Lung (tissue), 13 donors: ENCODE data around the gene CHIC2. TPM values are rescaled to one million over a fixed set of nuclear protein-coding genes. Genes with fewer than 3 reads are reported as not detected.

Experiments
- ATAC-seq: fragments of 200-7000 bp; cut with Tn5 transposase; one replicate; pipeline ENCODE4 v1.9.1; 2020; ENCODE audit warnings: moderate number of reproducible peaks; ENCODE audit not compliant: insufficient read depth, low FRiP score
- DNase-seq, 3 donors: peaks; one replicate each; pipeline ENCODE4 v3.0.0-alpha.2; 2013 to 2017
- H3K27ac ChIP-seq, 2 donors: one replicate each; pipeline ENCODE4 v1.5.1; 2013; ENCODE audit warnings: mild to moderate bottlenecking in 2 of 2, moderate library complexity in 2 of 2, control low read depth in 1 of 2, inconsistent platforms in 1 of 2, low read depth in 1 of 2, low read length in 1 of 2
- H3K27me3 ChIP-seq, 3 donors: one replicate each; pipeline ENCODE4 v1.5.1; 2013; ENCODE audit warnings: low read length in 2 of 3; ENCODE audit not compliant: control insufficient read depth in 3 of 3, insufficient read depth in 3 of 3
- H3K36me3 ChIP-seq, 4 donors: one replicate each; pipeline ENCODE4 v1.5.1; 2013; ENCODE audit warnings: low read length in 4 of 4, mild to moderate bottlenecking in 1 of 4, moderate library complexity in 1 of 4; ENCODE audit not compliant: control insufficient read depth in 4 of 4, insufficient read depth in 4 of 4
- H3K4me1 ChIP-seq, 5 donors: one replicate each; pipeline ENCODE4 v1.5.1; 2013; ENCODE audit warnings: low read length in 5 of 5, mild to moderate bottlenecking in 2 of 5, moderate library complexity in 1 of 5; ENCODE audit not compliant: control insufficient read depth in 5 of 5, insufficient read depth in 5 of 5
- H3K4me3 ChIP-seq: one replicate; pipeline ENCODE4 v1.5.1; 2013; ENCODE audit warnings: mild to moderate bottlenecking, control low read depth, moderate library complexity
- H3K9ac ChIP-seq, 2 donors: one replicate each; pipeline ENCODE4 v1.5.1; 2013; ENCODE audit warnings: low read length in 2 of 2, control low read depth in 1 of 2; ENCODE audit not compliant: insufficient read depth in 1 of 2
- H3K9me3 ChIP-seq, 4 donors: one replicate each; pipeline ENCODE4 v1.5.1; 2013; ENCODE audit warnings: low read length in 3 of 4, mild to moderate bottlenecking in 1 of 4, moderate library complexity in 1 of 4; ENCODE audit not compliant: control insufficient read depth in 4 of 4, insufficient read depth in 3 of 4
- WGBS, 2 donors: extraction: QIAGEN DNeasy Blood & Tissue Kit; methylation state at CpG; one replicate each; pipeline ENCODE4 v1.1.7; 2013; 5-methylcytosine and 5-hydroxymethylcytosine counted together
- polyA plus RNA-seq, 2 donors: library from polyadenylated mRNA; stranded (reverse); fragments of 200-250 nt; gene quantifications; one replicate each; pipeline ENCODE4 v1.2.1, GENCODE V29; 2013
- small RNA-seq: library from RNA; depleted of rRNA; stranded (forward); fragments of <200 nt; gene quantifications from one replicate; pipeline ENCODE3, GENCODE V24; 2014; ENCODE audit warnings: low replicate concordance
- total RNA-seq, 2 donors: library from RNA; depleted of rRNA in 1 of 2; stranded (reverse); fragments of >200 nt in 1 of 2; gene quantifications; one replicate each; pipeline ENCODE4 v1.2.1, GENCODE V29; 2014 to 2021
- TF ChIP-seq, protein P1 (sequence below): IDR thresholded peaks from 2 replicates; pipeline ENCODE4 v1.5.1; 2012; ENCODE audit warnings: mild to moderate bottlenecking; ENCODE audit errors: control extremely low read depth, extremely low read depth
- donor health status: control.
- donor health status: control.
- donor health status: Bipolar disorder and iron deficiency.
- donor health status: healthy.
- donor health status: DM: yes; HTN: yes; CAD: no.

CHIC2 gene
- total and polyA plus RNA-seq, 4 donors = 12.6 to 52.8 (median 30.5) TPM

GRCh38 chr4:53962516-53963225 lies 101.7 kb downstream of the CHIC2 start:
- Histone ChIP-seq H3K9ac (no peak overlapping the region), H3K36me3 (no peaks in the 10 kb centered on the region), H3K9me3 (peaks cover 0 to 2% (median 0%) of the 10 kb centered on the region in 4 donors), H3K27ac (no peak overlapping the region), H3K4me1 (peaks cover 0 to 22% (median 0%) of the 10 kb centered on the region in 5 donors), H3K4me3 (no peak overlapping the region), H3K27me3 (no peaks in the 10 kb centered on the region)
- 75 to 86% methylated on average over 4 of the region's 4 CpGs for WGBS, 2 donors
- peak in 1 of 3 donors; percentile 14 for DNase-seq
- TF ChIP-seq, protein P1, sequence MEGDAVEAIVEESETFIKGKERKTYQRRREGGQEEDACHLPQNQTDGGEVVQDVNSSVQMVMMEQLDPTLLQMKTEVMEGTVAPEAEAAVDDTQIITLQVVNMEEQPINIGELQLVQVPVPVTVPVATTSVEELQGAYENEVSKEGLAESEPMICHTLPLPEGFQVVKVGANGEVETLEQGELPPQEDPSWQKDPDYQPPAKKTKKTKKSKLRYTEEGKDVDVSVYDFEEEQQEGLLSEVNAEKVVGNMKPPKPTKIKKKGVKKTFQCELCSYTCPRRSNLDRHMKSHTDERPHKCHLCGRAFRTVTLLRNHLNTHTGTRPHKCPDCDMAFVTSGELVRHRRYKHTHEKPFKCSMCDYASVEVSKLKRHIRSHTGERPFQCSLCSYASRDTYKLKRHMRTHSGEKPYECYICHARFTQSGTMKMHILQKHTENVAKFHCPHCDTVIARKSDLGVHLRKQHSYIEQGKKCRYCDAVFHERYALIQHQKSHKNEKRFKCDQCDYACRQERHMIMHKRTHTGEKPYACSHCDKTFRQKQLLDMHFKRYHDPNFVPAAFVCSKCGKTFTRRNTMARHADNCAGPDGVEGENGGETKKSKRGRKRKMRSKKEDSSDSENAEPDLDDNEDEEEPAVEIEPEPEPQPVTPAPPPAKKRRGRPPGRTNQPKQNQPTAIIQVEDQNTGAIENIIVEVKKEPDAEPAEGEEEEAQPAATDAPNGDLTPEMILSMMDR = no peak
- no peak for ATAC-seq

DNA sequence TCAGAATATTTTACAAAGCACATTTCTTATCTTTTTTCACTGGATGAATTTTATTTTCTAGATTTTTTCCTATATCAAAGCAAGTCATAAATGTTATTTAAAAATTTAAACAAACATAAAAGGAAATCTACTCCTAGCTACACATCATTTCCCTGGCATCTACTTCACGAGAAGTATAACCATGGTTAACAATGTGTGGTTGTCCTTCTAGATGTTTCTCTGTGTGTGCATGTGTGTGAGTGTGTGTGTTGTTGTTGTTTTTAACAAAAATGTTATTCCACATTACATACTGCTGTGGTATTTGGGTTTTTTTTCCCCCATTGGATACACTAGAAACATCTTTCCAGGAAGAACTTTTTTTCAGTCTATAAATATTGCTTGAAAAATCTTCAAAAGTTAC lies 103.1 kb downstream of the CHIC2 start:
- 93 to 95% methylated on average over 1 of the region's 1 CpG for WGBS, 2 donors
- no peaks in the 10 kb centered on the region for H3K36me3 ChIP-seq
- H3K4me1 ChIP-seq = peaks cover 0 to 22% (median 0%) of the 10 kb centered on the region in 5 donors
- ATAC-seq = no peak
- no peak overlapping the region for H3K27ac ChIP-seq
- TF ChIP-seq, protein P1 = no peak
- no peaks in the 10 kb centered on the region for H3K27me3 ChIP-seq
- H3K4me3 ChIP-seq = no peak overlapping the region
- H3K9ac ChIP-seq = no peak overlapping the region
- no peaks in the 10 kb centered on the region for H3K9me3 ChIP-seq
- DNase-seq = peak in 1 of 3 donors; percentile 14

GRCh38 chr4:53960843-53961242 lies 103.6 kb downstream of the CHIC2 start:
- Histone ChIP-seq H3K9ac (no peak overlapping the region), H3K36me3 (no peaks in the 10 kb centered on the region), H3K9me3 (peaks cover 0 to 2% (median 0%) of the 10 kb centered on the region in 4 donors), H3K27me3 (no peaks in the 10 kb centered on the region), H3K4me3 (no peak overlapping the region), H3K4me1 (peaks cover 0 to 22% (median 0%) of the 10 kb centered on the region in 5 donors), H3K27ac (no peak overlapping the region)
- no peak for ATAC-seq
- WGBS, 2 donors = 92 to 99% methylated on average over 5 of the region's 5 CpGs
- TF ChIP-seq, protein P1 = no peak
- no peak for DNase-seq

Small RNA genes lying within 50 kb of the gene (small RNA-seq; reads per million reads assigned to genes)
- gene AC110792.1 (not detected), gene AC110792.3 (not detected)

Other genes starting within 250 kb of the CHIC2 start
- gene GSX2, start 35.6 kb upstream of the CHIC2 start, total RNA-seq = not detected
- not detected for gene GSX2, start 35.6 kb upstream of the CHIC2 start, polyA plus RNA-seq
- gene PDGFRA, start 164.7 kb upstream of the CHIC2 start, total RNA-seq = 100 to 1,000 TPM in 1 of 2 donors, 10 to 100 TPM in 1; 79.2 to 151 TPM
- gene PDGFRA, start 164.7 kb upstream of the CHIC2 start, polyA plus RNA-seq = 10 to 100 TPM in 1 of 2 donors, 1 to 10 TPM in 1; 8.1 to 52.1 TPM